Tibial nerve (tissue), 4 donors: ENCODE data around the gene MSN. TPM values are rescaled to one million over a fixed set of nuclear protein-coding genes. Genes with fewer than 3 reads are reported as not detected.

Experiments
- DNase-seq, 2 donors: peaks; one replicate each; pipeline ENCODE4 v3.0.0-alpha.2; 2019; ENCODE audit warnings: low spot score in 2 of 2
- H3K27ac ChIP-seq, 4 donors: fragments of 200-600 bp; sonication (generic) in 3 of 4; one replicate each; pipeline ENCODE4 v1.5.1; 2017 to 2019; ENCODE audit warnings: mild to moderate bottlenecking in 1 of 4
- H3K27me3 ChIP-seq, 2 donors: fragments of 200-600 bp; sonication (generic) in 1 of 2; one replicate each; pipeline versions ENCODE4 v1.5.1 to v1.6.0; 2017 to 2019
- H3K36me3 ChIP-seq, 3 donors: fragments of 200-600 bp; sonication (generic); one replicate each; pipeline ENCODE4 v1.5.1; 2018 to 2019
- H3K4me1 ChIP-seq, 4 donors: fragments of 200-600 bp; sonication (generic) in 3 of 4; one replicate each; pipeline ENCODE4 v1.5.1; 2017 to 2019
- H3K4me3 ChIP-seq, 4 donors: fragments of 200-600 bp; sonication (generic) in 3 of 4; one replicate each; pipeline ENCODE4 v1.5.1; 2017 to 2019; ENCODE audit warnings: mild to moderate bottlenecking in 1 of 4, moderate library complexity in 1 of 4
- H3K9me3 ChIP-seq, 4 donors: fragments of 200-600 bp; sonication (generic) in 3 of 4; one replicate each; pipeline ENCODE4 v1.5.1; 2017 to 2019
- CTCF ChIP-seq, 5 experiments: fragments of 200-600 bp in 3 of 5; fragments of 450-650 bp in 2 of 5; sonication (generic) in 3 of 5; IDR thresholded peaks; one replicate each; pipeline ENCODE4 v1.5.1; 2016 to 2019; ENCODE audit warnings: antibody characterized with exemption in 5 of 5, mild to moderate bottlenecking in 3 of 5, moderate library complexity in 2 of 5
- EP300 ChIP-seq, 2 donors: sonication (generic); formaldehyde crosslinking; IDR thresholded peaks; one replicate each; pipeline ENCODE4 v1.6.1; 2017; ENCODE audit warnings: antibody characterized with exemption in 2 of 2, mild to moderate bottlenecking in 1 of 2
- POLR2A ChIP-seq, 2 donors: fragments of 450-650 bp; IDR thresholded peaks; one replicate each; pipeline ENCODE4 v1.6.1; 2017; ENCODE audit warnings: antibody characterized with exemption in 2 of 2, mild to moderate bottlenecking in 2 of 2, moderate library complexity in 2 of 2
- WGBS, 2 donors: methylation state at CpG; one replicate each; pipeline ENCODE4 v1.1.5; 2018; 5-methylcytosine and 5-hydroxymethylcytosine counted together
- total RNA-seq, 4 donors: library from RNA; depleted of rRNA; stranded (reverse); fragments of >200 nt; gene quantifications; one replicate each; pipeline ENCODE4 v1.1.0, GENCODE V29; 2016

The MSN gene
- total RNA-seq, 4 donors from 2014 or later, result 215 to 284 (median 258) TPM

DNA sequence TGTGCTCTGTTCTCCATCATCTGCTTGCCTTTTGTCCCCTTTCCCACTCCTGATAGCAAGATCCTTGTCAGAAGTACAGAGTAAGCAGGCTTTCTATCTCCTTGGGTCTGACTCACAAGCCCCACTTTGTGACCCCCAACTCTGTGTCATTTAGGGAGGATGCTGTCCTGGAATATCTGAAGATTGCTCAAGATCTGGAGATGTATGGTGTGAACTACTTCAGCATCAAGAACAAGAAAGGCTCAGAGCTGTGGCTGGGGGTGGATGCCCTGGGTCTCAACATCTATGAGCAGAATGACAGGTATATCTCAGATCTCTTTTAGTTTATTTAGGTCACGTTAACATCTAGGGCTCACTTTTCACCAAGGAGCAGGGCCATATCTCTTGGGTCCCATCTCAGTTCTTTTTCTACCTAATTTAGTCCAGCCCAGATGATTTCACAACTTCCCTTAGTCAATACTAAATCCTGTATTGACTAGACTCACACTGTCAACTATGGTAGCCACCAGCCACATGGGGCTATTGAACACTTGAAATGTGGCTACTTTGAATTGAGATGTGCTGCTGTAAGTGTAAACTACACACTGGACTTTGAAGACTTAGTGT lies 64.3 kb downstream of the MSN start:
- WGBS, 2 donors, result 76 to 80% methylated on average over 1 of the region's 1 CpG
- H3K36me3 ChIP-seq, result peaks cover 0 to 74% (median 7%) of the 10 kb centered on the region in 3 donors
- no peak for TF ChIP-seq EP300 (IDR thresholded peaks at IDR 0.05)

DNA sequence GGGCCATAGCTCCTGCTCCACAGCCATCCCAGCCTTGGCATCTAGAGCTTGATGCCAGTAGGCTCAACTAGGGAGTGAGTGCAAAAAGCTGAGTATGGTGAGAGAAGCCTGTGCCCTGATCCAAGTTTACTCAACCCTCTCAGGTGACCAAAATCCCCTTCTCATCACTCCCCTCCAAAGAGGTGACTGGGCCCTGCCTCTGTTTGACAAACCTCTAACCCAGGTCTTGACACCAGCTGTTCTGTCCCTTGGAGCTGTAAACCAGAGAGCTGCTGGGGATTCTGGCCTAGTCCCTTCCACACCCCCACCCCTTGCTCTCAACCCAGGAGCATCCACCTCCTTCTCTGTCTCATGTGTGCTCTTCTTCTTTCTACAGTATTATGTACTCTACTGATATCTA lies 73.5 kb downstream of the MSN start:
- Histone ChIP-seq H3K36me3 (peaks cover 0 to 72% (median 3%) of the 10 kb centered on the region in 3 donors), H3K27ac (no peak overlapping the region), H3K9me3 (no peaks in the 10 kb centered on the region), H3K27me3 (no peaks in the 10 kb centered on the region), H3K4me3 (no peak overlapping the region), H3K4me1 (peaks cover 0 to 5% (median 0%) of the 10 kb centered on the region in 4 donors)
- DNase-seq, result no peak
- no peak for TF ChIP-seq CTCF (IDR thresholded peaks at IDR 0.05)
- TF ChIP-seq POLR2A (IDR thresholded peaks at IDR 0.05), result no peak
- no peak for TF ChIP-seq EP300 (IDR thresholded peaks at IDR 0.05)

More for the DNA sequence above, 64.3 kb downstream of the MSN start:
- H3K9me3 ChIP-seq, result no peaks in the 10 kb centered on the region
- no peak overlapping the region for H3K4me3 ChIP-seq
- DNase-seq, result no peak
- H3K27me3 ChIP-seq, result peaks cover 0 to 7% of the 10 kb centered on the region in 2 donors
- no peak overlapping the region for H3K27ac ChIP-seq
- peaks cover 0 to 2% (median 0%) of the 10 kb centered on the region in 4 donors for H3K4me1 ChIP-seq

DNA sequence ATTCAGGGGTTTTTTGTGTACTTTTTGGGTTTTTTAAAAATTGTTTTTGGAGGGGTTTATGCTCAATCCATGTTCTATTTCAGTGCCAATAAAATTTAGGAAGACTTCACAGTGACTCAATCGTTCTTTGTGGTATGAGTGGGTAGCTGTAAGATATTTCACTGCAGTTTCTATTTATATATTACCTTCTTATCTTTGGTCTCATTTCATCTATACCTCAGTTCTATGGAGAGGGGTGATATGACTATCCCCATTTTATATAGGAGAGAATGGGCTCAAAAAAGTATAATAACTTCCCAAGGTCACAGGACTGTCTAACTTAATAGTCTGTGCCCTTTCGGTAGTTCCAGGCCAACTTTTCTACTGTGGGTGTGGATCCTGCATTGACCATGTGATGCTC lies 74.4 kb downstream of the MSN start:
- 64 to 75% methylated on average over 2 of the region's 2 CpGs for WGBS, 2 donors
- TF ChIP-seq CTCF (IDR thresholded peaks at IDR 0.05), result no peak
- no peak for TF ChIP-seq POLR2A (IDR thresholded peaks at IDR 0.05)
- no peak for TF ChIP-seq EP300 (IDR thresholded peaks at IDR 0.05)
- Histone ChIP-seq H3K27me3 (no peaks in the 10 kb centered on the region), H3K4me1 (peaks cover 0 to 5% (median 0%) of the 10 kb centered on the region in 4 donors), H3K36me3 (peaks cover 0 to 63% (median 3%) of the 10 kb centered on the region in 3 donors), H3K4me3 (no peak overlapping the region), H3K9me3 (no peaks in the 10 kb centered on the region), H3K27ac (no peak overlapping the region)
- no peak for DNase-seq

DNA sequence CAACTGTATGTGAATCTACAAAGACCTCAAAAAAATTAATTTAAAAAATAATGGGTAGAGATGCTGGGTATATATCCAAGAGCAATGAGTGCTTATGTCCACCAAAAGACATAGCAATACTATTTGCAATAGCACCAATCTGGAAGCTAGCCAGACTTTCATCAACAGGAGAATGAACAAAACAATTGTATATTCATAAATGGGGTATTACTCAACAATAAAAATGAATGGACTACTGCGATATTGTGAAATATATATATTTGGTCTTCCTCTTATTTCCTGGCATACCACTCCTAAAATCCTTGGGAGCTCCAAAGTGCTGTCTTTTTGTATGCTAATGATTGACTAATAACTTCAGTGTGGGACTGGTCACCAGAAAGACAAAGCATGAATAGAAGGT lies 77.5 kb downstream of the MSN start:
- Histone ChIP-seq H3K36me3 (peaks cover 0 to 31% (median 0%) of the 10 kb centered on the region in 3 donors), H3K27me3 (no peaks in the 10 kb centered on the region), H3K9me3 (no peaks in the 10 kb centered on the region), H3K27ac (no peak overlapping the region), H3K4me3 (no peak overlapping the region), H3K4me1 (peaks cover 0 to 5% (median 0%) of the 10 kb centered on the region in 4 donors)
- TF ChIP-seq POLR2A (IDR thresholded peaks at IDR 0.05), result no peak
- no peak for TF ChIP-seq CTCF (IDR thresholded peaks at IDR 0.05)
- DNase-seq, result no peak
- 17 to 45% methylated on average over 1 of the region's 1 CpG for WGBS, 2 donors

GRCh38 chrX:65745427-65745826 lies 78.0 kb downstream of the MSN start:
- WGBS, 2 donors, result 65 to 68% methylated on average over 6 of the region's 6 CpGs
- no peak overlapping the region for H3K27ac ChIP-seq

More at GRCh38 chrX:65745427-65745826, 78.0 kb downstream of the MSN start:
- H3K36me3 ChIP-seq, result peaks cover 0 to 27% (median 0%) of the 10 kb centered on the region in 3 donors
- H3K4me3 ChIP-seq, result no peak overlapping the region
- TF ChIP-seq CTCF (IDR thresholded peaks at IDR 0.05) (no peak), EP300 (IDR thresholded peaks at IDR 0.05) (no peak), POLR2A (IDR thresholded peaks at IDR 0.05) (no peak)
- no peak for DNase-seq
- H3K9me3 ChIP-seq, result no peaks in the 10 kb centered on the region
- H3K4me1 ChIP-seq, result peaks cover 0 to 5% (median 0%) of the 10 kb centered on the region in 4 donors
- no peaks in the 10 kb centered on the region for H3K27me3 ChIP-seq
